ENCODE results near the gene CDC6.
A peak's percentile ranks its signal among the peaks of the same experiment; 100 is the strongest.

The CDC6 gene

DNA sequence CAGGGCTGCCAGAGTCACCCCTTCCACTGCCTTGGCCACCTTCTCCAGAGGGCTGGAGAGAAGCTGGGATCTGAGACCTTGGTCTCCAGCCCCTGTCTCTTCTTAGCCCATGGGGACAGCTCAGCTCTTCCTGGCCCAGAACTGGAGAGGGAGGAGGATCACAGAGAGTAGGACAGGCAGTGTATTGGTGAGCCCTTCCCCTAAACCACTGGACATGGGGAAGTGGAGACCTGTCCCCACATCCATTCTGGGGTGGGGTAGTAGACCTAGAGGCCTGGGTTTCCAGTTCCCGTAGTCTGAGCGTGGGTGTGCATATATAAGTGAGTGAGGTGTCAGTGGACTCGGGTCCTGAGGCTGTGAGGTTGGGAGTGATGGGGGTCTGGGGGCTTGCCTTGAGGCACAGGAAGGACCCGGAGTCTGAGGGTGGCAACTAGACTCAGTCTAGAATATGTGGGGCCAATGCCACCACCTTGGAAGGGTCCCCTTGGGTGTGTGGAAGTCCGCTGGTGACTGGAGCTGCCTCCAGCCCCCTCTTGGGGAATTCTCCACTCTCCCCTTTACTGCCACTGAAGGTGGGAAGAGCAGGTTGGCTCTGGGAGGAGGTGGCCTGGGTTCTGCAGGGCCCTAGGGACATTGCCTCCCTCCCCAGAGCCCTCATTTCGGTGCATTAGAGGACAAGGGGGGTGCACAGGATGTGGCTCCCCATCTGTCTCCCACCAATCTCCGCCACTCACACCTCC, 56.9 kb downstream of the CDC6 start:
- in situ Hi-C loops (cut with HindIII; ENCODE audit: low pct_ligation_motif_present, low pct_unique_long_range_greater_than_20kb, low sequenced_read_pairs): no loop called here
- no peak for DNase-seq

DNA sequence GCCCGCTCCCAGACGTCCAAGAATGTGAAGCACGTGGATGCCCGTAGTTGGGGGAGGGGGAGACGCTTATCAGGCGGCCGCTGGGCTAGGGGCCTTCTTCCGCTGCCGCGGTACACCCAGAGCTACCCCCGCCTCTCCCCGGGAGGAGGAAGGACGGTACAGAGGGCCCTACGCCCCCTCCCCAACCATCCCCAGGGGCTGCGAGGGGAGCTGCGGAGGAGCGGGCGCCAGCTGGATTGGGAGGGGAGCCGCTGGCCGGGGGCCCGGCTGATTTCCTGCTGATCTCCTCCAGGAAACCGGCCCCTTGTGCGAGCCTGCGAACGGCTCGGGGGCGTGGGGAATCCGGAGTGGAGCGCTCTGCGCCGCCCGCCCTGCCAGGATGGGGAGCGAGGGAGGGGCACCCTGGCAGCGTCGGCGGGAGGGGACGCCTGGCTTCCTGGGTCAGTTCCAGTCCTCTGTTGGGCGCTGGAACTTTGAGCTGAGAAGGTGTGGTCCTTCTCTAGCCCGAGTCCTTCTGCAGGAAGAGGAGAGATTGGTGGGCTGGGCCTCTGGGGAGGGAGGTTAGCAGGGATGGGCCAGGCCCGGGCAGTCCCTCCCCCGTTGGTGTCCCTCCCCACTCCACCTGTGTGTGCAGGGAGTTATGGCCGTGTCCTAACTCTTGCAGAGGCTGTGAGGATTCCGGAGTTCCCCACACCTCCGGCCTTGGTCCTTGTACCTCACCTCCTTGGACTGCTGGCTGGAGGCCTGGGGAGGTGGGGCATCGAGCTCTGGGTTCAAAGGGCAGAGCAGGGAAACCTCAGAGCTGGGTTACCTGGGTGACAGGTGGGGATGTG, 57.7 kb downstream of the CDC6 start:
- in situ Hi-C loops (cut with HindIII; ENCODE audit: low pct_ligation_motif_present, low pct_unique_long_range_greater_than_20kb, low sequenced_read_pairs): no loop called here
- peak; percentile 56 for DNase-seq

- no peak for DNase-seq
- in situ Hi-C loops (cut with HindIII; ENCODE audit: low pct_ligation_motif_present, low pct_unique_long_range_greater_than_20kb, low sequenced_read_pairs): no loop called here
Observed at GRCh38 chr17:40345994-40346764, 58.5 kb downstream of the CDC6 start.

GRCh38 chr17:40346765-40347158, 59.1 kb downstream of the CDC6 start:
- in situ Hi-C loops (cut with HindIII; ENCODE audit: low pct_ligation_motif_present, low pct_unique_long_range_greater_than_20kb, low sequenced_read_pairs): no loop called here
- no peak for DNase-seq

DNA sequence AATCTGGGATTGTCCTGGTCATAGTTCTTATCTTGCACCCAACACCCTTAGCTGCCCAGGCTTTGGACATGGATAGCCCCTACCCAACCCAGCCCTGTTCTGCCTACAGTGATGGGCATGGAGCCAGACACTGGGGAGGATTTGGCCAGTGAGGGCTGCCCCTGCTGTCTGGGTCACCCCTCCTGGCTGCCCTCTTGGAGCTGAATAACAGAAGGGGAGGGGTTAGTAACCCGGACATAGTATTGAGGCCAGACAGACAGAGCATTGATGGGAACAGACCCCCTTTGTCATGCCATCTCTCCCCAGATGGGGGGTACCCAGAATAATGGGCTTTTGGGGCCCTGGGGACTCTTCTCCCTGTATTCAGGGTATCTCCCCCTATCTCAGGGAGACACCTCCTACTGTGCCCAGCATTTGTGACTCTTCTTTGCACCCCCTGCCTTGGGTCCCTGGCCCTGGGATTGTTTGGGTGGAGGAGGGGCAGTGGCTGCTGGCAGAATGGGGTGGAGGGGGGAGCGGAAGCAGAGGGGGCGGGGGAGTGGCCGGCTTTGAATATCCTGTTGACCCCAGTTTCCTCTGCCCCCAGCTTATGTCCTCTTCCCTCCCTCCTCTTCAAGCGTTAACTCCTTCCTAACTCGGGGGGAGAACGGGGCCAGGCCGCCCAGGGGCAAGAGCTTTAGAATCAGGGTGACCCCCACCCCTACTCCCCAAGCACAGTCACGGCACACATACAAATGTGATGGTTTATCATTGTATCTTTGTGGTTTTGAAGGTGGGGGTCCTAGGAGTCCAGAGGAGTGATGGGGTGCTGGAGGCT, 59.8 kb downstream of the CDC6 start:
- DNase-seq: no peak

GRCh38 chr17:40348136-40348504, 60.4 kb downstream of the CDC6 start:
- in situ Hi-C loops (cut with HindIII; ENCODE audit: low pct_ligation_motif_present, low pct_unique_long_range_greater_than_20kb, low sequenced_read_pairs): no loop called here
- DNase-seq: no peak

More for the DNA sequence above, 59.8 kb downstream of the CDC6 start:
- in situ Hi-C loops (cut with HindIII; ENCODE audit: low pct_ligation_motif_present, low pct_unique_long_range_greater_than_20kb, low sequenced_read_pairs): no loop called here

DNA sequence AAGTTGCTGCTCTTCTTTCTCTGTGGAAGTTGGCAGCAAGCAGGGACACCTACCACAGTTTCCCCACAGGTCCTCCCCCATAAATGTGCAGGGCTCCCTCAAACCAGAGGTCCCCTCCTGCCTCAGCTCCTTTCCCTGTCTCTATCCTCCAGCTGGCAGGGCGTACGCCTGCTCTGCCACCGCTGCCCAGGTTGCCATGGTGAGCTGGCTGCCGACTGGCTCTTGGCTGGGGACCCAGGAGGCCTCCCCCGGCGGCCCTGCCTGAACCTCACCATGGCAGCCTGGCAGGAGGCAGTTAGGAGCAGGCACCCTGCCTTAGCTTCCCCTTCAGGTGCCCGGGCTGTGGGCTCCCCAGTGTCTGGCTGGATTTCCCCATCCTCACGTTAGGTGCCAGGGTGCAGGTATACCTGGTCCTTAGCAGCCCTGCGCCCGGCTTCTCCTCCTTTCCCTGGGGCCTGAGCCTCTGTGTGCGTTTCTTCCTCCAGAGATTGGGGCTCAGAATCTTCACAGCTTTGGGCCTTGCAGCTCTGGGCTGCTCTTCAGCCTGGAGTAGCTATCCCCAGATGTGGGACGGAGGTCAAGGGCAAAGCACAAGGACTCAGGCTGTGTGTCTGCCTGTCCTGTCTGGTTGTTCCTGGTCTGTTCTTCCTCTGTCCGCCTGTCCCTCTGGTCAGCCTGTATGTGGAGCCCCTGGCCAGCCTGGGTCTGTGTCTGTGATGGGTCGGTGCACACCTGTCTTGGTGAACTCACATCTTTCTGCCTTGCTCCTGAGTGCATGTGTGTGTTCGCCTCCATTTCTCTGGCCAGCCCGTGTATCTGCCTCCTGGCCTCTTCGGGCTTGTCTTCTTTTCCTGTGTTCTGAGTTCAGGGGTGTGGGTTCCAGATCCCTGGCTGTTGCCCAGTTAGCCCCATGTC, 61.1 kb downstream of the CDC6 start:
- no peak for DNase-seq
- in situ Hi-C loops (cut with HindIII; ENCODE audit: low pct_ligation_motif_present, low pct_unique_long_range_greater_than_20kb, low sequenced_read_pairs): no loop called here

- in situ Hi-C loops (cut with HindIII; ENCODE audit: low pct_ligation_motif_present, low pct_unique_long_range_greater_than_20kb, low sequenced_read_pairs): no loop called here
- DNase-seq: no peak
Observed at GRCh38 chr17:40349477-40349894, 61.8 kb downstream of the CDC6 start.

- in situ Hi-C loops (cut with HindIII; ENCODE audit: low pct_ligation_motif_present, low pct_unique_long_range_greater_than_20kb, low sequenced_read_pairs): no loop called here
- DNase-seq: no peak
Observed at GRCh38 chr17:40349895-40350688, 62.4 kb downstream of the CDC6 start.

- in situ Hi-C loops (cut with HindIII; ENCODE audit: low pct_ligation_motif_present, low pct_unique_long_range_greater_than_20kb, low sequenced_read_pairs): no loop called here
- DNase-seq: no peak
Observed at GRCh38 chr17:40350689-40351358, 63.1 kb downstream of the CDC6 start.

DNA sequence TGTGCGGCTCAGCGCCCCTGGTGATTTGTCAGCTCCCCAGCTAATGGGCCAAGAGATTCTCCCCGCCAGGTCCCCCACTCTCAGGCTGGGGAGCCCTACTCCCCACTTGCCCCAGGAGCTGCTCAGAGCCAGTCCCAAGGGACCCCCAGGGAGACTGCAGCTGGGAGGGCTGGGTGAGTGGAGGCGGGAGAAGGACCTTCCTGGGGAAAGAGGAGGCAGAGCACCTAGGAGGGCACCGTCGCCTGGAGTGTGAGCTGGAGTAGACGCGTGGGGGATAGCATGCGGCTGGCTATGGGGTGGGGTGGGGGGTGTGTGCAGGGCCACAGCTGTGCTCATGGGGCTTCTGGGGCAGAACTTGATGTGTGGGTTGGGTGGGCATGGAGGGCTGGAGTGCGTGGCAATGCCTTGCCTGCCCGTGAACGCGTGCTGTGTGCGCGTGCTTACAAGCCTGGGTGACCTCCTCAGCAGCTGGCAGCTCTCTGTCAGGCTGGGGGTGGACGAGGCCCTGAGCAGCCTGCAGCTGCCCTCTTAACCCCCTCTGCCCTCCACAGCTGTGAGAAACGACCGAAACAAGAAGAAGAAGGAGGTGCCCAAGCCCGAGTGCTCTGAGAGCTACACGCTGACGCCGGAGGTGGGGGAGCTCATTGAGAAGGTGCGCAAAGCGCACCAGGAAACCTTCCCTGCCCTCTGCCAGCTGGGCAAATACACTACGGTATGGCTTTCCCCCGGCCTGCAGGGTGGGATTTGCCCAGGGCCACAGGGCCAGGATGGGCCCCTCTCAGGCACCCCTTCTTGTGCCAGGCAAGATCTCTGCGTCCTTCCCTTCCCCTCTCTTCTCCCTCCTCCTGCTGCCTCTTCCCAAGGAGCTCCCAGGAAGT, 63.9 kb downstream of the CDC6 start:
- in situ Hi-C loops (cut with HindIII; ENCODE audit: low pct_ligation_motif_present, low pct_unique_long_range_greater_than_20kb, low sequenced_read_pairs): no loop called here
- DNase-seq: no peak

GRCh38 chr17:40352237-40352778, 64.6 kb downstream of the CDC6 start:
- in situ Hi-C loops (cut with HindIII; ENCODE audit: low pct_ligation_motif_present, low pct_unique_long_range_greater_than_20kb, low sequenced_read_pairs): no loop called here
- no peak for DNase-seq

- DNase-seq: no peak
- in situ Hi-C loops (cut with HindIII; ENCODE audit: low pct_ligation_motif_present, low pct_unique_long_range_greater_than_20kb, low sequenced_read_pairs): no loop called here
Observed at GRCh38 chr17:40352779-40353394, 65.2 kb downstream of the CDC6 start.
